GM18526 (cell line): ENCODE measurements around the gene TEAD1.

Experiments used
- POLR2A ChIP-seq: IDR thresholded peaks from 3 replicates; pipeline ENCODE4 v1.6.1; 2011; ENCODE audit not compliant: insufficient read length; ENCODE audit errors: extremely low read depth

Gene TEAD1

GRCh38 chr11:12768726-12769673 lies 94.8 kb downstream of the TEAD1 start:
- no peak for TF ChIP-seq POLR2A

DNA sequence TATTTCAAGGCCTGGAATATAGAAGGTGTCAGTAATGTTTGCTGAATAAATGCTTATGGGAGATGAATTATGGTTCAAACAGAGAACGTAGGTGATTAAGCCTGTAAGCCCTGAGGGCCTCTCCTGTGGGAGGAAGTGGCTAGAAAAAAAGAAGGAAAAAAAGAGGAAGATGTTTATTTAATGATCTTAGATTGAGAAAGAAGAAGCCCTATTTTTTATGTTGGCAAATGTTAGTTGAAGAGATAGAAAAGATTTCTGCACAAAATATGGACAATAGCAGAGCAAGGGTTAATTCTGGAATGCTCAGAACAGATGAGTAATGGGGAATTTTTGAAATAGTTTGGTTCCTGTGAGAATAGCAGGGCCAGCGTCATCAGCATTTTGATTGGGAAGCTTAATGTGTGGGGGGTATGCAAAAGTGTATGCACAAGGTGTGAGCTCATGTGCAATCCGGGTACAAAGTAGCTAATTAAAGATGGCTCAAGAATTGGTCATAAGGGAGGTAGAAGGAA lies 95.7 kb downstream of the TEAD1 start:
- TF ChIP-seq POLR2A: no peak

GRCh38 chr11:12770435-12770834 lies 96.2 kb downstream of the TEAD1 start:
- no peak for TF ChIP-seq POLR2A

DNA sequence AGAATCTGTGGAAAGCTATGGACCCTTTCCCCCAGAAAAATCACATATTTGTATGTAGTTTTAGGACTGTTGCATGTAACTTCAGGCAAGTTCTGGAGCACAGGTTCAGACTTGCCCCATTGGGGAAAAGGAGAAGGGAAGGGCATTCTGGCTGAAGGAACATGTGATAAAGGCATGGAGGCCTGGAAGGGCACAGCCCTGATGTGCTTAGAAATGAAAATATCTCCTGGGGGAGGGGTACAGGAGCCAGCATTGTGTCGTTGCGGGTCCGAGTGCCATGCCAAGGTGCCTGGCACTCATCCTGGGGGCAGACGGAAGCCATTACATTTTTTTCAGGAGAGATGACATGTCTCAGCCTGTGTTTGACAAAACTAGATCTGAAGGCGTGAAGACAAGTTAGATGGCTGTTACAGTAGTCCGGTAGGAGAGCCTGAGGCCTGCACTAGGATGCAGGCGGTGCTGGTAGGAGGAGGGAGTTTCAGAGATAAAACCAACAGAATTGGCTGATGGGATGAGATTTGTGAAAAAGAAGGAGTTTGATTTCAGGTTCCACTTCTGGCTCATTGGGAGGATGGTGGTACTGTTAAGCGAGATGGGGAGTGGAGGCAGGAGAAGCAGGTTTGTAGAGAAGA lies 96.9 kb downstream of the TEAD1 start:
- TF ChIP-seq POLR2A: no peak

DNA sequence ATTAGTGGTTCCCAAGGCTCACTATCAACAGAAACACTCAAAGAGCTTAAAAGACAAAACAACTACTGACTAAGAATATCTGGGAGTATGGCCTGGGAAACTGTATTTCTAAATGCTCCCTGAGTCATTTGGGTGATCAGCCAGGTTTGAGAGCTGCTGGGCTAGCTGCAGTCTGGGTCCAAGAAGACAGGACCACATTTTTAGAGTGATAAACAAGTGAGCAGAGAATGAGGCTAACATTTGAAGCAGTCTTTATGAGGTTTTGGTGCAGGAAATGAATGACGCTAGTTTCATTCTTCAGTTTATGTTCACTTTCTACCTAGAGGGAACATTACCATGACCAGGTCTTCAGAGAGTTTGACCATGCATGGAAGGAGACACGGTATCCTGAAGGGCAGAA lies 97.7 kb downstream of the TEAD1 start:
- TF ChIP-seq POLR2A: no peak

GRCh38 chr11:12772324-12772723 lies 98.1 kb downstream of the TEAD1 start:
- TF ChIP-seq POLR2A: no peak

DNA sequence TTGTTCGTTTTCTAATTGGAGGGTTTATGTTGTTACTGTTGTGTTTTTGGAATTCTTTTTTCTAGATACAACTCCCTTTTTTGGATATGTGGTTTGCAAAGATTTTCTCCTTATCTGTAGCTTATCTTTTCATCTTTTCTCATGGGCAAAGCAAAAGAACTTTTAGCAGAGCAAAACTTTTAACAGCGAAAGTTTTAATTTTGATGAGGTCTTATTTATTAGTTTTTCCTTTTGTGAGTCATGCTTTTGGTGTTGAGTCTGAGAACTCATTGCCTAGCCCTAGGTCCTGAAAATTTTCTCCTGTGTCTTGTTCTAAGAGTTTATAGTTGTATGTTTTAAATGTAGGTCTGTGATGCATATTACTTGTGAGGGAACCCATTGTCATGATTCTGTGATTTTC lies 99.4 kb downstream of the TEAD1 start:
- TF ChIP-seq POLR2A: no peak

DNA sequence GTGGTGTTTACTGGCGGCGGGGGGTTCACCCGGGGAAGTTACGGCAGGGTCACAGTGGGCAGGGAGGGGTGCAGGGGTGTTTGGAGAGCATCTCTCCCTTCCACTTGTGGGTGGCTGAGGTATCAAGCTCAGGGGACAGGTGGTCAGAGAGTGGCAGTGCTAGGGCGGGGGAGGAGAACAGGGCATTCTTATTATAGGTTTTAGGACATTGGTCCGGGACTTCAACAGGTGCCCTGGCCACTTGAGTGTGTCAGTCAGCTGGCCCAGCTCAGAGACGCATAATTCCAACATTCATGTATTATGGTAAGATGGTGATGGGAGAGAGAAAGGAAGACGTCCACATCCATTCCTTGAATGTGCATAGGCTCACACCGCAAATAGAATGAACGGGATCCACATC lies 101.7 kb downstream of the TEAD1 start:
- no peak for TF ChIP-seq POLR2A

GRCh38 chr11:12777208-12777874 lies 103.1 kb downstream of the TEAD1 start:
- no peak for TF ChIP-seq POLR2A

DNA sequence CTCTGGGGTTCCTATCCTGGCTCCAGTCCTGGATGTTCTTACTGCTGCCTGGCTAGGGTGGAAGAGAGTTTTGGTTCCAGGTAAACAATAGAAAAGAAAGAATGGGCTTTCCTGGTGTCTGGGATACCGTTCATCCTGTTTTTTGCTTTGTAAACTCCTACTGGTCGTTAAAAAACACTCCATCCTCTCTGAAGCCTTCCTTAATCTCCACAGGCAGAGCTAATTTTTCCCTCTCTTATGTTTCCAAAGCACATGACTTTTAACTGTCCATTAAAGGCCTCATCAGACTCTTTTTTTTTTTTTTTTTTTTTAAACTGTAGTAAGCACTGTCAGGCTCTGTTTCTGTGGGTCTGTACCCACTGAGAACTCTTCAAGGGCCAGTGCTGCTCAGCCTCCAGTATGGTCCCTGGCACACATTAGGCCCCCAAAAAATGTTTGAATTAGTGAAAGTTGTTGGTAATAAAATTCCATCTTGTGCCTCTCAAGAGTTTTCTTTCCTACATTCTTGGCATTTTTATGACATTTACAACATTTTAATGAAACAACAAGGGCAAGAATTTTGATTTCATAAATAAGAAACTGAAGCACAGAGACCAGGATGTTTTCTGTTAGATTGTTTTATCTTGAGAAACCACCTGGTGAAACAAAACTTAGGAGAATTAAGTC lies 104.2 kb downstream of the TEAD1 start:
- TF ChIP-seq POLR2A: no peak

DNA sequence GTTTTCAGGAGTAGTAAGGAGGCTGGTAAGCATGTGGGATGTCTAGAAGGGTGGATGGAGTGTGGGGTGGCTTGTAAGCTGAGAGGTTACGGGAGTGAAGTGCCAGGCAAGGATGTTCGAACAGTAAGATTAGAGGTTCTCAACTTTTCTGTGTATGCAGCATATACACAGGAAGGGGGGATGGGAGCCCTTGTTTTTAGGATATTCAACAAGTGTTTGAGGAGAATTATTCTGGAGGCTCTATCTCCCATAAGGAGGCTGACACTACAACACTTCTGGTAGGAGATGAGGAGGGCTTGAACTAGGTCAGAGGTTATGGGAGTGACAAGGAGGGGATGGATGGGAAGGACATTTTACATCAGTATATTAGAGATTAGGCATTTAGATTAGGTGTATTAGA lies 109.5 kb downstream of the TEAD1 start:
- no peak for TF ChIP-seq POLR2A

- TF ChIP-seq POLR2A: no peak
These were observed 110.2 kb downstream of the TEAD1 start for GRCh38 chr11:12784445-12784844.

GRCh38 chr11:12784987-12785386 lies 110.8 kb downstream of the TEAD1 start:
- TF ChIP-seq POLR2A: no peak

DNA sequence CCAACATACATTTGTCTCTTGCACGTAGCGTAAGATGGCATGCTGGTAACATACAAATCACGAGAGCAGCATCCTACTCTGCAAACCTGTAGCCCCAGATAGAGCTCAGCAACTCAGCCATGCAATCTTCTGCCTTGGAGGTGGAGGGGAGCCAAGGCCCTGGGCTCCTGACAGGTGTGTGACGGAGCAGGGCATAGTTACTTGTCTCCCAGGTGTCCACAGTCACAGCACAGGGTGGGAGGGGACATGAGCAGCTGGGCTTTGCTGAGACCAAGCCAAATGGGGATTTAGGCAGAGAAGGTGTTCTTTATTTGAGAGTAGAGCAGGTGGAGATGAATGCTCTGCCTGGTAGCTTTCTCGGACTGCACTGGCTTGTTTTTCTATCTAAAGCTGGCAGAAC lies 111.7 kb downstream of the TEAD1 start:
- TF ChIP-seq POLR2A: no peak

DNA sequence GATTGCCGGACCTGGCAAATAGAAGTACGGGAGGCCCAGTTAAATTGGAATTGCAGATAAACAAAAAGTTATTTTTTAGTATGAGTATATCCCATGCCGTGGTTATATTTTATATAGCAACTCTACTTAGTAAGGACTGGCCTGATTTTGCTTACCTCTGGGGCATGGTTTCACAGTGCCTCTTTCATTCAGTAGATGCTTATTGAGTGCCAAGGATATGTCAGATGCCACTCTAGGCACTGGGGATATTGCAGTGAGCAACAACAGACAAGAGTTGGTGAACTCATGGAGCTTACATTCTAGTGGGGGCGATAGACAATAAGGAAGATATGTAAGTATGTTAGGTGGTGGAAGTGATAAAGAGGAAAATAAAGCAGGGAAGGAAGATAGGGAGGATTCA lies 112.2 kb downstream of the TEAD1 start:
- no peak for TF ChIP-seq POLR2A

DNA sequence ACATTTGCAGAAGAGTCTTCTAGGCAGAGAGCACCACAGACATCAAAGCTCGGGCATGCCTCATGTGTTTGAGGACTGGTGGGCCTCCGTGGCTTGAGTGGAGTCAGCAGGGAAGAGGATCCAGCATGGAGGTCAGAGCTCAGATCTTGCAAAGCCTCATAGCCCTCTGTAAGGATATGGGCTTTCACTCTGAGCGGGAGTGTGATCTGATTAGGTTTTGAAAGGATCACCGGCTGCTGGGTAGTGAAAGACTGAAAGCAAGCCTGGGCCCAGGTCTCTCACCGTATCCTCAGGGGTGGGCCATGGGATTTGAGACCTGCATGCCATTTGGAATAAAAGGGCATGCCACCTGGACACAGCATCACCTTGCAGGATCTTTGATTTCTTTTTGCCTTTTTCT lies 112.7 kb downstream of the TEAD1 start:
- TF ChIP-seq POLR2A: no peak

DNA sequence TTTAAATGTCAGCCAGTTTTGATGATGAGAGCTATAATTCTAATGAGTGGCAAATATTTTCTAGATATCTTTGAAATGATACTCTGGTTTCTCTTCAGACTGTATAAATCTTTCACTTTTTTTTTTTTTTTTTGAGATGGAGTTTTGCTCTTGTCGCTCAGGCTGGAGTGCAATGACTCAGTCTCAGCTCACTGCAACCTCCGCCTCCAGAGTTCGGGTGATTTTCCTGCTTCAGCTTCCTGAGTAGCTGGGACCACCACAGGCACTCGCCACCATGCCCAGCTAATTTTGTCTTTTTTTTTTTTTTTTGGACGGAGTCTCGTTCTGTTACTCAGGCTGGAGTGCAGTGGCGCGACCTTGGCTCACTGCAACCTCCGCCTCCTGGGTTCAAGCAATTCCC lies 113.6 kb downstream of the TEAD1 start:
- no peak for TF ChIP-seq POLR2A
